ENCODE measurements around the gene SEC62. TPM values are rescaled to one million over a fixed set of nuclear protein-coding genes. Genes with fewer than 3 reads are reported as not detected.
A peak's percentile ranks its signal among the peaks of the same experiment; 100 is the strongest.

Gene SEC62
- total and polyA plus RNA-seq, 2 experiments from 2014 or later: 23.6 to 306 TPM

DNA sequence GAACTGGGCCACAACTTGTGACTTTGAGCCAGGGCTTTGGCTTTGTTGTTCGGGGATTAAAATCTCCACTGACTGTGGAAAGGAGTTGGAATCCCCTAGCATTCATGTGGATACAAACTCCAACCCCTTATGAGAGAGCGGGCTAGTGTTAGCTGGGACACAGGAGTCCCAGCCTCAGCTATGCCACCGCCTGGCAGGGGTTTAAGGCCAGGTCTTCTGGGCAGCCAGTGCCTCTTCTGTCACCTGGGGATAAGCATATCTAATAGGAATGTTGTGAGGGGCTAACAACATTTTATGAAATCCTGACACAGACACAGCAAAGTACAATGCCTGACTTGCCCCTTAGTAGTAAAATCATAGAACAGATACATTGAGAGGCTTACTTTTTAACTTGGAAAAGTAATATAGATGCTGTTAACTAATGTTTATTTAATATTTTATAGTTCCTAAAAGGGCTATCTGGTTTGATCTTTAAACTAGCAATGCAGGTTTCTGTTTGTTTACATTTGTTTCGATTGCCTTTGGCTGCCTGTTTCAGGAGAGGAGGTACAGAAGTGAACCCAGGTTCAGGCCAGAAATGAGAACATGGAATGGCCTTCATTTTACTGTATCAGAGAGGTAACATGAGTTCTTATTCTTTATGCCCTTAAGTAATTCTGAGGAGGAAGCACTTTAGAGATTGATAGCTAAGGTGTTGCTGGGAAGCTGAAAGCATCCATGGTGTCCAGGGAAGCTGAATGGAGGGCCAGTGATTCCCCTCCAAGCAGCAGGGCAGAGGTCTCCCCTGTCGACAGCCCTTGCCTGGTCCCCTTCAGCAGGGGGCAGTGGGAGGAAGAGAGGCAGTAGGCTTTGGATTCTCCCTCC is 79.9 kb downstream of the SEC62 start:
- Histone ChIP-seq H3F3A (replicated peaks; ENCODE audit: low read depth) (0 out of 2 replicates have a peak, but pooled peaks cover 3% of the 10 kb centered on the region), H3K4me1 (ENCODE audit: insufficient read depth) (0 out of 2 replicates have a peak, but pooled peaks cover 4% of the 10 kb centered on the region), H3K4me3 (no peak overlapping the region), H3K79me2 (replicated peaks; ENCODE audit: insufficient read depth) (peaks cover 34% of the 10 kb centered on the region), H3K4me2 (no peak overlapping the region), H4K20me1 (replicated peaks; ENCODE audit: insufficient read depth) (no peaks in the 10 kb centered on the region; the same call in 1 of the 2 replicates), H2AFZ (no peak overlapping the region), H3K27me3 (ENCODE audit: insufficient read depth) (no peaks in the 10 kb centered on the region), H3K9me2 (ENCODE audit: insufficient read depth) (no peaks in the 10 kb centered on the region), H3K27ac (ENCODE audit: low read depth) (no peak overlapping the region), H3K36me3 (ENCODE audit: insufficient read depth) (no peaks in the 10 kb centered on the region; the same call in 1 of the 2 replicates)
- Mint-ChIP-seq H3K27ac (peak overlapping the region; percentile 86), H3K4me1 (peaks cover 19% of the 10 kb centered on the region; the same call in 2 of the 3 replicates), H3K27me3 (ENCODE audit: insufficient read depth, low read depth, poor library complexity) (peaks cover 3% of the 10 kb centered on the region), H3K9me3 (no peaks in the 10 kb centered on the region), H3K36me3 (ENCODE audit: low read depth) (peaks cover 3% of the 10 kb centered on the region; the same call in 1 of the 3 replicates), H3K4me3 (no peak overlapping the region)
- TF ChIP-seq STAT1 (IDR thresholded peaks at IDR 0.05; ENCODE audit: unreplicated experiment) (no peak), CTCF (conservative IDR thresholded peaks at IDR 0.05; ENCODE audit: low read depth in 2 of 2) (0 out of 4 replicates have a peak, but pooled peaks of 1 of the 2 experiments have one; percentile 8)
- DNase-seq (ENCODE audit: low spot score) (no peak), ATAC-seq (peak; percentile 41)

DNA sequence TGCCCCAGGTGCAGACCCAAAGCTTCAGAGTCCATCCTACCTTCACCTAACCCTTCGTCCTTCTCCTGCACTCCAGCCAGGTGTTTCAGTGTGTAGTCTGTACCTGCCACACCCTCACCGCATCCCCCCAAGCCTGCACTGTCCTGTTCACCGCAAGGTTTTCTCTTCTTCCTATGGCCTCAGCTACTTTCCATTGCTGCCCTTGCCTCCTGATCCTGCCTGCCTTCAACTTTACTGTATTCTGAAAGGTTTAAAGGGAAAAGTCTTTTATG is 80.5 kb downstream of the SEC62 start:
- 0 out of 2 replicates have a peak, but pooled peaks cover 3% of the 10 kb centered on the region for H3F3A ChIP-seq (replicated peaks; ENCODE audit: low read depth)
- H3K4me2 ChIP-seq: no peak overlapping the region
- no peak overlapping the region for H3K27ac ChIP-seq (ENCODE audit: low read depth)
- no peaks in the 10 kb centered on the region; the same call in 1 of the 2 replicates for H3K36me3 ChIP-seq (ENCODE audit: insufficient read depth)
- Mint-ChIP-seq H3K27me3 (ENCODE audit: insufficient read depth, low read depth, poor library complexity) (peaks cover 3% of the 10 kb centered on the region), H3K27ac (0 out of 2 replicates have a peak overlapping the region, but pooled peaks have one; percentile 39), H3K4me3 (no peak overlapping the region), H3K9me3 (no peaks in the 10 kb centered on the region), H3K36me3 (ENCODE audit: low read depth) (peaks cover 4% of the 10 kb centered on the region; the same call in 2 of the 3 replicates), H3K4me1 (peaks cover 19% of the 10 kb centered on the region; the same call in 2 of the 3 replicates)
- no peak overlapping the region for H2AFZ ChIP-seq
- ATAC-seq (no peak), DNase-seq (ENCODE audit: low spot score) (no peak)
- peaks cover 29% of the 10 kb centered on the region for H3K79me2 ChIP-seq (replicated peaks; ENCODE audit: insufficient read depth)
- H3K4me1 ChIP-seq (ENCODE audit: insufficient read depth): 0 out of 2 replicates have a peak, but pooled peaks cover 4% of the 10 kb centered on the region
- no peaks in the 10 kb centered on the region; the same call in 1 of the 2 replicates for H4K20me1 ChIP-seq (replicated peaks; ENCODE audit: insufficient read depth)
- H3K27me3 ChIP-seq (ENCODE audit: insufficient read depth): no peaks in the 10 kb centered on the region
- no peaks in the 10 kb centered on the region for H3K9me2 ChIP-seq (ENCODE audit: insufficient read depth)
- H3K4me3 ChIP-seq: no peak overlapping the region
- no peak for TF ChIP-seq EZH2phosphoT487 (IDR thresholded peaks at IDR 0.05; ENCODE audit: unreplicated experiment)
- TF ChIP-seq CTCF (conservative IDR thresholded peaks at IDR 0.05; ENCODE audit: low read depth in 2 of 2): no peak
- TF ChIP-seq ZNF114 (CRISPR knock-in tag; IDR thresholded peaks at IDR 0.05): no peak
- TF ChIP-seq NANOG (IDR thresholded peaks at IDR 0.05; ENCODE audit: borderline replicate concordance): no peak
- no peak for TF ChIP-seq JUNB (IDR thresholded peaks at IDR 0.05; ENCODE audit: unreplicated experiment)
- TF ChIP-seq, protein P1, sequence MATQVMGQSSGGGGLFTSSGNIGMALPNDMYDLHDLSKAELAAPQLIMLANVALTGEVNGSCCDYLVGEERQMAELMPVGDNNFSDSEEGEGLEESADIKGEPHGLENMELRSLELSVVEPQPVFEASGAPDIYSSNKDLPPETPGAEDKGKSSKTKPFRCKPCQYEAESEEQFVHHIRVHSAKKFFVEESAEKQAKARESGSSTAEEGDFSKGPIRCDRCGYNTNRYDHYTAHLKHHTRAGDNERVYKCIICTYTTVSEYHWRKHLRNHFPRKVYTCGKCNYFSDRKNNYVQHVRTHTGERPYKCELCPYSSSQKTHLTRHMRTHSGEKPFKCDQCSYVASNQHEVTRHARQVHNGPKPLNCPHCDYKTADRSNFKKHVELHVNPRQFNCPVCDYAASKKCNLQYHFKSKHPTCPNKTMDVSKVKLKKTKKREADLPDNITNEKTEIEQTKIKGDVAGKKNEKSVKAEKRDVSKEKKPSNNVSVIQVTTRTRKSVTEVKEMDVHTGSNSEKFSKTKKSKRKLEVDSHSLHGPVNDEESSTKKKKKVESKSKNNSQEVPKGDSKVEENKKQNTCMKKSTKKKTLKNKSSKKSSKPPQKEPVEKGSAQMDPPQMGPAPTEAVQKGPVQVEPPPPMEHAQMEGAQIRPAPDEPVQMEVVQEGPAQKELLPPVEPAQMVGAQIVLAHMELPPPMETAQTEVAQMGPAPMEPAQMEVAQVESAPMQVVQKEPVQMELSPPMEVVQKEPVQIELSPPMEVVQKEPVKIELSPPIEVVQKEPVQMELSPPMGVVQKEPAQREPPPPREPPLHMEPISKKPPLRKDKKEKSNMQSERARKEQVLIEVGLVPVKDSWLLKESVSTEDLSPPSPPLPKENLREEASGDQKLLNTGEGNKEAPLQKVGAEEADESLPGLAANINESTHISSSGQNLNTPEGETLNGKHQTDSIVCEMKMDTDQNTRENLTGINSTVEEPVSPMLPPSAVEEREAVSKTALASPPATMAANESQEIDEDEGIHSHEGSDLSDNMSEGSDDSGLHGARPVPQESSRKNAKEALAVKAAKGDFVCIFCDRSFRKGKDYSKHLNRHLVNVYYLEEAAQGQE (IDR thresholded peaks at IDR 0.05; ENCODE audit: unreplicated experiment): no peak
- no peak for TF ChIP-seq EZH2 (IDR thresholded peaks at IDR 0.05; ENCODE audit: low read depth, unreplicated experiment)

Measured in GM23338 (cell line).